ENCODE results near the gene CASK. TPM values are rescaled to one million over a fixed set of nuclear protein-coding genes. Genes with fewer than 3 reads are reported as not detected.

CASK gene
- total RNA-seq, 1 experiment from 2014 or later = 163 TPM

GRCh38 chrX:41837270-41837944, 85.9 kb downstream of the CASK start:
- CTCF ChIA-PET = no interaction called here

GRCh38 chrX:41828826-41829225, 94.5 kb downstream of the CASK start:
- H3K36me3 Mint-ChIP-seq (ENCODE audit: insufficient read depth, unreplicated experiment) = peaks cover 7% of the 10 kb centered on the region
- H3K9me3 Mint-ChIP-seq (ENCODE audit: unreplicated experiment) = no peaks in the 10 kb centered on the region
- Histone ChIP-seq H3K9me3 (no peaks in the 10 kb centered on the region), H3K27me3 (replicated peaks; ENCODE audit: control insufficient read depth, insufficient read depth, low read length) (no peaks in the 10 kb centered on the region), H3K4me3 (ENCODE audit: low read depth, low read length) (no peak overlapping the region), H3K4me1 (peaks cover 33% of the 10 kb centered on the region), H3K36me3 (ENCODE audit: control insufficient read depth, insufficient read depth, low read length) (no peaks in the 10 kb centered on the region)
- peak overlapping the region; percentile 74 for H3K27ac Mint-ChIP-seq (ENCODE audit: unreplicated experiment)
- DNase-seq = no peak
- peaks cover 23% of the 10 kb centered on the region for H3K4me1 Mint-ChIP-seq (ENCODE audit: low read depth, unreplicated experiment)
- H3K27me3 Mint-ChIP-seq (ENCODE audit: insufficient read depth, unreplicated experiment) = no peaks in the 10 kb centered on the region
- intact Hi-C loops (cut with micrococcal nuclease; ENCODE audit: unreplicated experiment) = no loop called here
- CTCF ChIA-PET = no interaction called here
- no TSS peak for BruUV-seq (replicated peaks)
- H3K4me3 Mint-ChIP-seq (ENCODE audit: unreplicated experiment) = no peak overlapping the region
- POLR2A ChIA-PET = no interaction called here
- no peak for TF ChIP-seq CTCF (IDR thresholded peaks at IDR 0.05; ENCODE audit: insufficient read depth in 1 of 2, low read depth in 1 of 2, low read length in 1 of 2, severe bottlenecking in 1 of 2, unreplicated experiment in 1 of 2)

More at GRCh38 chrX:41837270-41837944, 85.9 kb downstream of the CASK start:
- DNase-seq = no peak
- intact Hi-C loops (cut with micrococcal nuclease; ENCODE audit: unreplicated experiment) = no loop called here
- no peaks in the 10 kb centered on the region for H3K27me3 Mint-ChIP-seq (ENCODE audit: insufficient read depth, unreplicated experiment)
- H3K27ac Mint-ChIP-seq (ENCODE audit: unreplicated experiment) = no peak overlapping the region
- H3K36me3 ChIP-seq (ENCODE audit: control insufficient read depth, insufficient read depth, low read length) = no peaks in the 10 kb centered on the region
- no peaks in the 10 kb centered on the region for H3K4me1 ChIP-seq
- TF ChIP-seq CTCF (IDR thresholded peaks at IDR 0.05; ENCODE audit: insufficient read depth in 1 of 2, low read depth in 1 of 2, low read length in 1 of 2, severe bottlenecking in 1 of 2, unreplicated experiment in 1 of 2) = no peak
- H3K4me1 Mint-ChIP-seq (ENCODE audit: low read depth, unreplicated experiment) = no peaks in the 10 kb centered on the region
- POLR2A ChIA-PET = no interaction called here
- no peak overlapping the region for H3K4me3 Mint-ChIP-seq (ENCODE audit: unreplicated experiment)
- no TSS peak for BruUV-seq (replicated peaks)
- H3K9me3 ChIP-seq = no peaks in the 10 kb centered on the region
- no peak overlapping the region for H3K4me3 ChIP-seq (ENCODE audit: low read depth, low read length)
- no peaks in the 10 kb centered on the region for H3K27me3 ChIP-seq (replicated peaks; ENCODE audit: control insufficient read depth, insufficient read depth, low read length)
- H3K9me3 Mint-ChIP-seq (ENCODE audit: unreplicated experiment) = no peaks in the 10 kb centered on the region
- peaks cover 11% of the 10 kb centered on the region for H3K36me3 Mint-ChIP-seq (ENCODE audit: insufficient read depth, unreplicated experiment)

GRCh38 chrX:41827886-41828285, 95.5 kb downstream of the CASK start:
- Histone ChIP-seq H3K27me3 (replicated peaks; ENCODE audit: control insufficient read depth, insufficient read depth, low read length) (no peaks in the 10 kb centered on the region), H3K36me3 (ENCODE audit: control insufficient read depth, insufficient read depth, low read length) (no peaks in the 10 kb centered on the region), H3K4me1 (peaks cover 36% of the 10 kb centered on the region), H3K9me3 (no peaks in the 10 kb centered on the region), H3K4me3 (ENCODE audit: low read depth, low read length) (no peak overlapping the region)
- Mint-ChIP-seq H3K36me3 (ENCODE audit: insufficient read depth, unreplicated experiment) (peaks cover 11% of the 10 kb centered on the region), H3K4me1 (ENCODE audit: low read depth, unreplicated experiment) (peaks cover 32% of the 10 kb centered on the region), H3K4me3 (ENCODE audit: unreplicated experiment) (no peak overlapping the region), H3K9me3 (ENCODE audit: unreplicated experiment) (no peaks in the 10 kb centered on the region), H3K27ac (ENCODE audit: unreplicated experiment) (no peak overlapping the region), H3K27me3 (ENCODE audit: insufficient read depth, unreplicated experiment) (no peaks in the 10 kb centered on the region)
- no peak for DNase-seq
- TF ChIP-seq CTCF (IDR thresholded peaks at IDR 0.05; ENCODE audit: insufficient read depth in 1 of 2, low read depth in 1 of 2, low read length in 1 of 2, severe bottlenecking in 1 of 2, unreplicated experiment in 1 of 2) = no peak
- CTCF ChIA-PET = no interaction called here
- POLR2A ChIA-PET = no interaction called here
- intact Hi-C loops (cut with micrococcal nuclease; ENCODE audit: unreplicated experiment) = no loop called here
- BruUV-seq (replicated peaks) = no TSS peak
